Nephron (organoid): ENCODE measurements around the gene MRGPRX3.
A peak's percentile ranks its signal among the peaks of the same experiment; 100 is the strongest.

Source experiments
- H3K27ac Mint-ChIP-seq, 3 experiments: 2 replicates each; pipeline ENCODE4 v1.8.0; 2020; ENCODE audit warnings: mixed read lengths in 3 of 3, mild to moderate bottlenecking in 2 of 3, moderate library complexity in 1 of 3
- H3K27me3 Mint-ChIP-seq: 2 replicates; pipeline ENCODE4 v1.8.0; 2021; ENCODE audit warnings: low read depth, mild to moderate bottlenecking, moderate library complexity, mixed read lengths
- H3K36me3 Mint-ChIP-seq: 2 replicates; pipeline ENCODE4 v1.8.0; 2020; ENCODE audit warnings: low read depth, mixed read lengths
- H3K4me1 Mint-ChIP-seq: 2 replicates; pipeline ENCODE4 v1.8.0; 2020; ENCODE audit warnings: mixed read lengths
- H3K4me3 Mint-ChIP-seq, 3 experiments: 2 replicates each; pipeline ENCODE4 v1.8.0; 2020; ENCODE audit warnings: mild to moderate bottlenecking in 3 of 3, mixed read lengths in 3 of 3, moderate library complexity in 2 of 3
- H3K9me3 Mint-ChIP-seq: 2 replicates; pipeline ENCODE4 v1.8.0; 2020; ENCODE audit warnings: mixed read lengths
- CTCF ChIP-seq, 3 experiments: fragments of 200-600 bp; sonication (generic); IDR thresholded peaks; one replicate each; pipeline ENCODE4 v1.5.0; 2021; ENCODE audit warnings: antibody characterized with exemption in 3 of 3; ENCODE audit not compliant: unreplicated experiment in 3 of 3

Gene MRGPRX3

GRCh38 chr11:18145025-18145424 is 12.7 kb downstream of the MRGPRX3 start:
- no peaks in the 10 kb centered on the region for H3K36me3 Mint-ChIP-seq
- H3K4me1 Mint-ChIP-seq, result no peaks in the 10 kb centered on the region
- no peaks in the 10 kb centered on the region for H3K9me3 Mint-ChIP-seq
- H3K27ac Mint-ChIP-seq, result no peak overlapping the region
- peak in 2 of 3 experiments; percentile 10 to 41 for TF ChIP-seq CTCF (IDR thresholded peaks at IDR 0.05; ENCODE audit: unreplicated experiment in 3 of 3)
- peaks cover 23% of the 10 kb centered on the region for H3K27me3 Mint-ChIP-seq
- H3K4me3 Mint-ChIP-seq, result no peak overlapping the region

GRCh38 chr11:18145837-18146236 is 13.5 kb downstream of the MRGPRX3 start:
- no peak for TF ChIP-seq CTCF (IDR thresholded peaks at IDR 0.05; ENCODE audit: unreplicated experiment in 3 of 3)
- H3K36me3 Mint-ChIP-seq, result no peaks in the 10 kb centered on the region
- H3K4me3 Mint-ChIP-seq, result no peak overlapping the region
- H3K27ac Mint-ChIP-seq, result no peak overlapping the region
- H3K9me3 Mint-ChIP-seq, result no peaks in the 10 kb centered on the region
- H3K4me1 Mint-ChIP-seq, result no peaks in the 10 kb centered on the region
- peaks cover 25% of the 10 kb centered on the region for H3K27me3 Mint-ChIP-seq

- no peak overlapping the region for H3K27ac Mint-ChIP-seq
- H3K4me3 Mint-ChIP-seq, result no peak overlapping the region
- H3K27me3 Mint-ChIP-seq, result peaks cover 34% of the 10 kb centered on the region
- no peaks in the 10 kb centered on the region for H3K4me1 Mint-ChIP-seq
- H3K9me3 Mint-ChIP-seq, result peaks cover 4% of the 10 kb centered on the region
- H3K36me3 Mint-ChIP-seq, result no peaks in the 10 kb centered on the region
- no peak for TF ChIP-seq CTCF (IDR thresholded peaks at IDR 0.05; ENCODE audit: unreplicated experiment in 3 of 3)
These were observed 19.2 kb downstream of the MRGPRX3 start for GRCh38 chr11:18151581-18151980.

- peaks cover 25% of the 10 kb centered on the region for H3K27me3 Mint-ChIP-seq
- no peak overlapping the region for H3K4me3 Mint-ChIP-seq
- no peak for TF ChIP-seq CTCF (IDR thresholded peaks at IDR 0.05; ENCODE audit: unreplicated experiment in 3 of 3)
- H3K36me3 Mint-ChIP-seq, result no peaks in the 10 kb centered on the region
- no peak overlapping the region for H3K27ac Mint-ChIP-seq
- H3K9me3 Mint-ChIP-seq, result peaks cover 3% of the 10 kb centered on the region
- H3K4me1 Mint-ChIP-seq, result no peaks in the 10 kb centered on the region
These were observed 36.0 kb downstream of the MRGPRX3 start for GRCh38 chr11:18168372-18168771.

- Mint-ChIP-seq H3K4me3 (no peak overlapping the region), H3K4me1 (no peaks in the 10 kb centered on the region), H3K9me3 (peaks cover 3% of the 10 kb centered on the region), H3K27ac (no peak overlapping the region), H3K36me3 (no peaks in the 10 kb centered on the region), H3K27me3 (peaks cover 27% of the 10 kb centered on the region)
- peak in 2 of 3 experiments; percentile 33 to 51 for TF ChIP-seq CTCF (IDR thresholded peaks at IDR 0.05; ENCODE audit: unreplicated experiment in 3 of 3)
These were observed 39.1 kb downstream of the MRGPRX3 start for GRCh38 chr11:18171377-18172000.

- Mint-ChIP-seq H3K4me3 (no peak within 1 kb of the TSS), H3K27me3 (peaks cover 27% of the 10 kb centered on the region), H3K27ac (no peak within 1 kb of the TSS), H3K36me3 (no peaks in the 10 kb centered on the region), H3K4me1 (no peaks in the 10 kb centered on the region), H3K9me3 (no peaks in the 10 kb centered on the region)
- no peak for TF ChIP-seq CTCF (IDR thresholded peaks at IDR 0.05; ENCODE audit: unreplicated experiment in 3 of 3)
These were observed 40.3 kb downstream of the MRGPRX3 start, which contains the start of gene MRGPRX4 for GRCh38 chr11:18172666-18173065. MRGPRX4 (plus strand) TSS chr11:18172837; CDS start chr11:18173257, 420 bp downstream.
